Hypothalamus (tissue), 51 donors: ENCODE data around the gene C16orf78.

Experiments used
- DNase-seq, 51 donors: peaks; one replicate each; lab custom pipeline; 2025; lab: John Stamatoyannopoulos, UW

The C16orf78 gene

DNA sequence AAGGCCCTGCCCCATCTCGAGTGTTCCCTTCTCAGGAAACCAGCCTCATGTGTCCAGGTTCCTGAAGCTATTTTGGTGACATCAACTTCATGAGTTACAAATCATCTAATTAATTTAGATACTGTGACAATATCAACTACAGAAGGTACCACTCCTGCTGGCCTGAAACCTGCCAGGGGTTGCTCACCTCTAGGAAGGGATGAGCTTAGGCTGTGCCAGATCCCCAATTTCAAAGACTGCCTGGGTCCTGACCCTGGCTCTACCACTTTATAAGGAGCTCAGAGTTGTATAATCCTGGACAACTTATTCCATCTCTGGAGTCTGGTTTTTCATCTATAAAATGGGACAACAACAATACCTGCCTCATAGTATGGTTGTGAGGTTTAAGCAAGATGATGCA lies 5.2 kb downstream of the C16orf78 start:
- DNase-seq, result no peak

DNA sequence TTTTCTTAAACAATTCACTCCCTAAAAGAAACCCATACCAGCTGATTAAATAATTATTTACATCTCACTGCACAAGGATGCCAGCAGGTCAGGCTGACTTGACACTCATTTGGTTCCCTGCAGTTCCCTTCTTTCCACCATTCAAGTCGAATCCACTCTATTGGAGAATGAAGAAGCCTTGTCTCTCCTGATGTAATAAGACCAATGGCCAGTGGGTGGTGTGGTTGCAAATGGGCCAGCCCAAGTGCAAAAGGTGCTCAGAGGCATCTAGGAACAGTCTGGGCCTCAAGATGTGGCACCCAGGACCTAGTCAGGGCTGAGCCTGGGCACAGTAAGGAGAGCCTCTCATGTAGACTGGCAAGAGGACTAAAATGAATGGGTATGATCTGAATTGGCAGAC lies 9.3 kb downstream of the C16orf78 start:
- no peak for DNase-seq

DNA sequence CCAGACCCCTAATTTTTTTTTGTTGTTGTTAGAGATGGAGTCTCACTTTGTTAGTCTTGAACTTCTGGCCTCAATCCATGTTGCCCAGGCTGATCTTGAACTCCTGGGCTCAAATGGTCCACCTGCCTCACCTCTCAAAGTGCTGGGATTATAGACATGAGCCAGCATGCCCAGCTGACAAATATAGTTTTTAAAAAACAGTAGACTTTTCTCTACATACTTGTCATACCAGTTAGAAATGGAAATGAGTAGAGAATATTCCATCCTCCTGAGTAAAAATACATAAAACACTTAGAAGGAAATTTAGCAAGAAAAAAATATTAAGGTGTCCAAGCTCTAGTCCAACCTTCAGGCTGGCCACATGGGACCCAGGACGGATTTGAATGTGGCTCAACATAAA lies 21.4 kb downstream of the C16orf78 start:
- DNase-seq, result no peak

DNA sequence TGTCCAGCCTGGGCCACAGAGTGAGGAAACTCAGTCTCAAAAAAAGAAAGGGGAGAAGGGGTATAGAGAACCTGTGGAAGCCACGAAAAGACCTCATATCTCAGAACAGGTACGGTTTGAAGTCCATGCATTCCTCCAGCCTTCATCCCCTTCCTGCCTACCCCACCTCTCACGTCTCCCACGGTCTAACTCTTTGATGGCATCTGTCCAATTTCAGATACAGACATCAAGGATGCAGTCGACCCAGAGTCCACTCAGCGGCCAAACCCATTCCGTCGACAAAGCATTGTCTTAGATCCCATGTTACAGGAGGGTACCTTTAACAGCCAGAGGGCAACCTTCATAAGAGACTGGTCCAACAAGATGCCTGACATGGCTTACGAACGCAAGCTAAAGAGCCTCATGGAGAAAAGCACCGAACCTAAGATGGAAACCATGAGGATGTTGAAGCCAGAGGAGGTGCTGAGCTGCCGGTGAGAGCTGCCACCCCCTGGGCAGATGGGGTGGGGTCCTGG lies 22.7 kb downstream of the C16orf78 start:
- no peak for DNase-seq

DNA sequence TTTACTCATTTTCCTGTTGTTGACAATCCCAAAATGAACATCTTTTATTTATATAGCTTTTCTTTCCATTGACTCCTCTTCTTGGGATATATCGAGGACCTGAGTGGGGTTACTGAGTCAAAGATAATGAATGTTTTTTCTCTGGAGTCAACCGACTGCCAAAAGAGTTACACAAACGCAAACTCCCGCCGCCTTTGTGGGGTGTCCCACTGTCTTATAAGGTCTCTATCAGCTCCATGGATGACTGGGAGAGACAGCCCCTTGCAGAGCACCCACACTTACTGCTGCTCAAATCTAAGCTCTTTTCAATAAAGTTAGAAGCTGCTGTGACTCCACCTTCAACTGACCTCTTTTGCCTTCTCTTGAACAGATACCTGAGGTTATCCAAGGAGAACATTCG lies 25.2 kb downstream of the C16orf78 start:
- DNase-seq, result no peak

DNA sequence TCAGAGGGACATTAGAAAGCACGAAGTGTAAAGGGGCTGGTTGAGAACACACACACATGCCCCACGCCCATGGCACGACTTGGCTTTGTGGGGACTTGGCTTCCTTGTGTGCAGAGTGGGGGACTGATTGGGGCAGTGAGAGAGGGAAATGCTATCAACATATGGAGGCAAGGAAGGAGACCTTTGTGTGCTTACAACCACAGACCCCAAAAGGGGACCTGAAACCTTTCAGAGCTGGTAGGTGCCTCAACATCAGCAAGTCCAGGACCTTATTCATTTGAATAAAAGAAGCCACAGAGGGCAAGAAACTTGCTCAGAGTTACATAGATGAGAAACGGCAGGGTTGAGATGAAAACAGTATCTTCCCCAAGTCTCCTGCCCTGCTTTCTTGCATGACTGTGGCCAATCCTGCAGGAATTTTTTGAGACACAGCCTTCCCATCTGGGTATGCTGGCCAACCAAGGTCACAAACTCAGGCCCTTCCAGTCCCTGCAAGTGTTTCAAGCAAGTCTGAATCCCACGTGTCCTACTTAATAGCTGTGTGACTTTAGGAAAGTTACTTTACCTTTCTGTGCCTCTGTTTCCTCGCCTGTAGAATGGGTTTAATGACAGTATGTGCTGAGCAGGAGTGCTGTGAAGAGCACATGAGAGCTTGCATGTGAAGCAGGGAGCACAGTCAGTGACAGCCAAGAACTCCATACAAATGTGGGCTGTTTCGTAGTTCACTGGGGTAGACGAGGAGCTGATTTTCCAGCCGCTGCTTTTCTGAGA lies 26.2 kb downstream of the C16orf78 start:
- DNase-seq, result no peak

DNA sequence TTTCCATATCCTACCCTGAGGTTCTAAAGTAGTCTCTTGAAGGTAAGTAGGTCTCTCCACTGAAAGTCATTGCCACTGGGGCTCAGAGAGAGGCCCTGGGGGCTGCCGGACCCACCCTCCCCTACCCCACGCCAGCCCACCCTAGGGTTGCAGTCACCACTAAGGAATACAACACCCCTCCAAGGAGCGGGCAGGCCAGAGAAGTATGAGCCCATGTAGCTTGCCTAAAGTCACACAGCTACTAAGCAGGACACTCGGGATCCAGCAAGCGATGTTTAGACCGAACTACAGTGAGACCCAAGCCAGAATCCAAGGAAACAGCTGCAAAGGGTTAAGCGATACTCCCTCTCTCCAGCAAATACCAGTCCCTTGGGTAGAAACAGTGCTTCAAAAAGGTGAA lies 27.0 kb downstream of the C16orf78 start:
- no peak for DNase-seq

DNA sequence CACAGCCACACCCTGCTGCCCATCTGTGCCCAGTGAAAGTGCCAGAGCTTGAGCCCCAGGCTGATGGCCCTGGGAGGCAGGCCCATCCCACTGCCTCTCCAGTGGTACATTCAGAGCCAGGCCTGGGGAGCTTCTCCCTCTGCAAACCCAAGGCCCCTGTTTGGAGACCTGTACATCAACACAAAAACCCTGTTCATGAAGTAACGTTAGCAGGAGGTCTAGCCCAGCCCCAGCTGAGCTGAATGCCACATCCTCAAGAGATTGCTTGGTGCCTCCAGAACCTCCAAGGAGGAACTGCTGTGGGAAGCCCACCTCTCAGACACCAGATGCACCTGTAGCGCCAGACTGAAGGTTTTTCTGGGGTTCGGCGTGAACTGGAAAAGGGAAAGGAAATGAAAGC lies 31.5 kb downstream of the C16orf78 start:
- no peak for DNase-seq

DNA sequence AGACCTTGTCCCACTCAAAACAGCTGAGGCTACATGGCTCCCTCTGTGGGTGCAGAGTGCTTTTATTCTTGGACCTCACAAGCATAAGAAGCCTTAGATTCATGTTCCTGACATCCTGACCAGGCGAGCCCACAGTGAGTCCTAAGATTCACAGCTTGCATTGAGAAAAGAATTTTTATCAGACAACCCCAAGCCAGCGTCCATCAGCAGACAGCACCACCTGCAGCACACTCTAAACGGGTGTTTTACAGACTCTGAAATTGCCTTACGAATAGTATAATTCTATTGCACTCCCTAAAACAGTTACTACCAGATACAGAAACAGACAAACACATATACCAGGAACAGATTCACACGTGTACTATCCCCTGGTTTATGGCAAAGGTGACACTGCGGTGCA lies 31.9 kb downstream of the C16orf78 start:
- no peak for DNase-seq

DNA sequence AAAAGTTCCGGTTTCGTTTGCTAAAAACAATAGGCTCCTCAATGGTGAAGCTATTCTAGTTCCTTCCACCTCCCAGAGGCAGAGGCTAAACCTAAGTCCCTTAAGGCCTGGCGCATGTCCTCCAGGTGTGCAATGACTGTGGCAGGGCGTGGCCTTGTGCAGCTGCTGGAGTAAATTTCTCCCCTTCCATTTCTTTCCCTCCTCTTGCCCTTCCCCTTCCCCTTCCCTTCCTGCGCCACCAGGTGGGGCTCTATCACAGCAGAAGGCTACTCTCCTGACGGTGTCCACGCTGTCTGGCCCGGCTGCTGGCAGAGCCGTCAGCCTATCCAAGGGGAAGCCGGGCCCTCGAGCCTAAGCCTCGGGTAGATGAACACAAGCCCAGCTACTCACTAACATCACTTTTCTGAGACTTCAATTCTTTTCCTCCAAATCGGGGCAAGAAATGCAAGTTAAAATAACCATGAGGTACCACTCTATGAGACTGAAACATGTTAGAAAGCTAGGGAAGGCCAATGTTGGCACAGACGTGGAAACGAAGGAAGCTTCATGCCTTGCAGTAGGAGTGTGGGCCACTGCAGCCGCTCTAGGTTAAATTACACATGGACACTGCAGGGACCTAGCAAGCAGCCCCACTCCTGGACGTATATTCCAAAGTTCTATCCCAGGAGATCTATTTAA lies 34.4 kb downstream of the C16orf78 start:
- DNase-seq, result peak in 49 of 51 donors; percentile 7 to 86 (median 58)

DNA sequence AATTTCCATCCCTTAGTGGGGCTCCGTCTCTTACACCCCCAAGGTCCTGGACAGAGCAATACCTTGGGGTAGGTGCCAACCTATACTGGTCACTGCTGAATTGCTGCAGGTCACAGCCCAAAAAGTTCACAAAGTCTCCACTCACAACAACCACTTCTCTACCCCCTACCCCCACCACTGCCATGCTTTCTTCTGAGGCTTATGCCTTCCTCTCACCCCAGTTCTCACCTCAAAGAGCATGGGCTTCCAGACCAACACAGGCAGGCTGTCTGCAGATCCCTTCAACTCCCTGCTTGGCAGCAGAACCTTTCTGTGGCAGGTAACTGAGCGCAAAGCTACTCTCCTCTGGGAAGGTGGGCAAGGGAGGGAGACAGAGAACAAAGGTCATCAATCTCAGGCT lies 35.5 kb downstream of the C16orf78 start:
- no peak for DNase-seq

DNA sequence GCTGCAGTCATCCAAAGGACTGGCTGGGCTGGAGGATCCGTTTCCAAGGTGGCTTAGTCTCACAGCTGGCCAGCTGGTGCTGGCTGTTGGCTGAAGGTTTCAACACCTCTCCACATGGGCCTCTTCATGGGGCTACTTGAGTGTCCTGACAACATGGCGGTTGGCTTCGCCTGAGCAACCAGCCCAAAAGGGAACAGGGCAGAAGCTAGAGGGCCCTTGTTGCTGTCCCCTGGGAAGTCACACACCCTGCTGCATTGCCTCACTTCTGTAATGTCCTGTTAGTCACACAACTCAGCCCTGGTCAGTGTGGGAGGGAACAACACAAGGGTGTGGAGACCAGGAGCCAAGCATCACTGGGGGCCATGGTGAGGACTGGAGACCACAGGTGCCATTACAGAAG lies 36.6 kb downstream of the C16orf78 start:
- DNase-seq, result no peak

DNA sequence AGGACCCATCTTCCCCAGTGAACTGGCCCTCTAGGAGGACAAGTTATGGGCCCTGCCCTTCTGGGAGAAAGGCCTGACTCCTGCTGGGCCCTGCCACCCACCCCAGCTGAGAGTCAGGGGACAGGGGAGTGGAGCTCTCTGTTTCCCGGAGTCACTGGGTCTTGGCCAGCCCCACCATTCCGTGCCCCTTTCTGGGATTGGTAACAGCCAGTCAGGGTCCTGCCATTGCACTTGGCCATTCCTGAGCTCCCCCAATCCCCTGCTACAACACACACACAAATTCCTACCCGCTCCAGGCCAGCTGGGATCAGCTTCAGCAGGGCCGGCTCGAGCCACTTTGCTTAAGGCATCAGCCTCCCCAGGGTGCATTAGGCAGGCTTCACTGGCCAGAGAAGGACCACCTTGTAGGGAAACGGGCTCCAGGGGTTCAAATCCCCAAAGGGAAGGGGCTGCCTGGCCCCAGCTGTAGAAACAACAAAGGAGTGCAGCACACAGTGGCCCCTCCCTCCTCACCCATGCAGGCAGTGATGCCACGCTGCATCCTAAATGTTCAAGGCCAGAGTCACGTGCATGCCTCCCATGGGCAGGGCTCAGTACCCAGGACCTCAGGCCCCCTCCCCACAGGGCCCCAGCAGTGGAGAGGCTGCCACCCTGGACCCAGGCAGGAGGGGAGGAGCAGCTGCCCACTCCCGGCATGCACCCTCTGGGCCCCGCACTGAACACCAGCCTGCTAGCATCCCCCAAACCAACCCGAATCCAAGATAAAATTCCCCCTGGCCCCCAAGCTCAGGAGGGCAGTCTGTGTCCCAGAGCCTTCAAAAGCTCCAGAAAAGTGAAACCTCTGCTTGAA lies 37.7 kb downstream of the C16orf78 start:
- no peak for DNase-seq

DNA sequence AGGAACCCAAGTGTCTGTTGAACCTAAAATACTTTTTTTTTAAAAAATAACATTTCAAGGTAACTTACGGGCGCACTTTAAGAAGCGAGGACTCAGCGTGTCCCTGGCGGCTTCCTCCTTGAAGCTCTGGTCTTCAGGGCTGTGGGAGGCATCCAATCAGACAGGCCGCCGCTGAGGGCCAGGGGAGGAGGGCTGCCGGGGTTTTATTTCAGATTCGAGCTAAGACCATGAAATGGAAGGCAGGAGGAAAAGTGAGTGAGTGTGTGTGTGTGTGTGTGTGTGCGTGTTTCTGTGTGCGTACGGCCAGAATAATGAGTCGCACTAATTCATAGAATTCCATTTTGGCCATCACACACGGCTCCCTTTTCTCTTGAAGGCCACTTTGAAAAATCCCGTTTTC lies 41.1 kb downstream of the C16orf78 start:
- DNase-seq, result no peak

DNA sequence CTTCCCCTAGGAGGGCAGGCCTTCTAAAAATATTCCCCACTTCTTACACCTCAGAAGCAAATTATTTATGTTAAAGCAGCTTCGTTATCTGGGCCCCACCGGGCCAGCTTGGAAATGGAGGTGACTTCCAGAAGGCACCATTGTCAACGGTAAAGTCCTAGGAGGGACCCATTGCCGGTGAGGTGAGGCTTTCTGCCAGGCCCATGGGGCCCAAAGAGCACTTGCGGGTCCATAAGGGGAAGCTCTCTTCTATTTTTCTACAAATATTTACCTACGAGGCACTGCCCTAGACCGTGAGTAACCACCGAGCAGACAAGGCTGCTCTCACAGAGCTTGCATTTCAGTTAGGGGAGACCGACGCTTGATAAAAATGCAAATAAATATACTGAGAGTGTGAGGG lies 41.5 kb downstream of the C16orf78 start:
- no peak for DNase-seq

DNA sequence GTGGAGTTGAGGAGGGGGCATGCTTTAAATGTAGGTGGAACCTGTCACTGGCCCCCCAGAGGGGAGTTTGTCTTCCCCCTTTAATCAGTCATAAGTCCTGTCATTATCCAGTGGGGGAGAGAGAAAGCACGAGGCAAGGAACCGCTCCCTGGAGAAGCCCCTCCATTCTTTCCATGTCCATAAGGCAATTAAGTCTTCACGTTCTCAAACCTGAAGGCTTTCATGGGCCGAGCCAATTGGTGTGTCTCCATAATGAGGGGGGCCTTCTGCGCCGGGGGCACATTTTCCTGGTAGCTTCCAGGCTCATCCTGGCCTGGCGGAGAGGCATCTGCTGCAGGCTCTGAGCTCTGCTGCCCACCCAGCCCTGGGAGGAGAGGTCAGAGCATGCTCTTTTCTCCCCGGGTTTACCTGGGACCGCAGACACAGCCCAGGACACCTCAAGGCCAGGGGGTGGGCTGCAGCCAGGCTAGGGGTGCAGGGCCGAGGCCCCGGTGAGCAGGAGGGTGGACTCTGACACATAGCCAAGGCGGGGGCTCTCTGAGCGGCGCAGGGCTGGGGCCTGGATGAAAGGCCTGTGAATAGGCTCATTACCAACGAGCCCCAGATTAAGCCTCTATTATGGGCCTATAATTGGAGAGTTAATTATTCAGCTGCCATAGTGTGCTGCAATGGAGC lies 42.5 kb downstream of the C16orf78 start:
- DNase-seq, result no peak

DNA sequence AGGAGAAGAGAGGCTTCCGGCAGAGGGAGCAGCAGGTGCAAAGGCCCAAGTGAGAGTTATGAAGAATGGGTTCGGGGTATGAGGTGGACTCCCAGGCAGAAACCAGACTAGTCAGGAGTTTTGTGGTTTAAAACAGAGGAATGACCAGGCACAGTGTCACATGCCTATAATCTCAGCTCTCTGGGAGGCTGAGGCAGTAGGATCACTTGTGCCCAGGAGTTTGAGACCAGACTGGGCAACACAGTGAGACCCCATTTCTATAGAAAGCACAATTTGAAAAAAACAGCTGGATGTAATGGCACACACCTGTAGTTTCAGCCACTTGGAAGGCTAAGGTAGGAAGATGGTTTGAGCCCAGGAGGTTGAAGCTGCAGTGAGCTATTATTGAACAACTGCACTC lies 43.8 kb downstream of the C16orf78 start:
- no peak for DNase-seq

DNA sequence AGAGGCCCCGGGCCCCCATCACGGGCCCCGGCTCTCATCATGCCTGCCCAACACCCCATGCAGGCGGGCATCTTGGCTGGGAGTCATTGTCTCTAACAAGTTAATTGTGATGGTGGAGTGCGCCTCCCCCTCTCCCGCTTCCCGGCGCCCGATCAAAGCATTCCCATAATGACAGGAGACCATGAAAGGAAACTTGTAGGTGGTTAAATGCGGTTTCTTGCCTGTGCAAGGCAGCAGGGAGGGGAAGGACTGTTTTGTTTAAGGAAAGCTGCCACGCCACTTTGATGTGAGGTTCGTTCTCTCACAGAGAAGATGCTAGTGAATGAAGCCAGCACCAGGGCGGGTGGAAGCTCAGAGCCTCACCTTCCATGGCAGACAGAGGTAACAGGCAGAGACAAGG lies 45.4 kb downstream of the C16orf78 start:
- DNase-seq, result peak in 2 of 51 donors; percentile 6 to 11

DNA sequence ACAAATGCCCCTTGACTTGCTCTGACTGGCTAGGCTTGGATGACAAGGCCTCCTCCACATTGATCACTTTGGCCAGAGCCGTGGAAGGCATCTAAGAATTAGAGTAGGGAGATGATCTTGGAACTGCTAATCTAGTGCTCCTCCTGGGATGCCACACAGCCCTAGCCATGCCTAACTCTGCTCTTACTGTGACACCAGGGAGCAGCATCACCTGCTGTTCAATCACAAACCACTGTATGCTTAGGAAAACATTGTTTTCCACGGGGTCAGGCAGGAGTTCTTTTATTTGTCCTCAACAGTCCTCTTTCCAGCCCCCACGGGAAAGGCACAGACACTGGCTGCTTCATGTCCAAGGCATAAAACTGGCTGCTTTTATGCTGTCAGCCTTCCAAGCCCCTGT lies 46.3 kb downstream of the C16orf78 start:
- DNase-seq, result no peak

DNA sequence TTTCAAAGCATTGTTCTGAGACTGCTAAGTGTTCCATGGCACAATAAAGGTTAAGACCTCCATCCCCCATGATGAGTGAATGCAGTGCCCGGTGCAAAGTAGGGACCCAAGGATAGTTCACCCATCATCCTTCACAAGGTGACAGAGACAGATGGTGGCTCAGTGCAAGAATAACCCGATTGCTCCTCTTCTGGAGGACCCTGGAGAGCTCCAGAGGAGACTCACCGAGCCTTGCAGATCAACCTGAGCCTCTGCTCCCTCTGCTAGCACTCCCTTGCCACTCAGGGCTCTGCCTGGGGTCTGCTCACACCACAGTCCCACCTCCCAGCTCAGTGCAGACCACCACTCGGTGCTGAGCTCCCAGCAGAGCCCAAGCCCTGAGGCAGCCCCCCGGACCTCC lies 49.3 kb downstream of the C16orf78 start:
- DNase-seq, result no peak

DNA sequence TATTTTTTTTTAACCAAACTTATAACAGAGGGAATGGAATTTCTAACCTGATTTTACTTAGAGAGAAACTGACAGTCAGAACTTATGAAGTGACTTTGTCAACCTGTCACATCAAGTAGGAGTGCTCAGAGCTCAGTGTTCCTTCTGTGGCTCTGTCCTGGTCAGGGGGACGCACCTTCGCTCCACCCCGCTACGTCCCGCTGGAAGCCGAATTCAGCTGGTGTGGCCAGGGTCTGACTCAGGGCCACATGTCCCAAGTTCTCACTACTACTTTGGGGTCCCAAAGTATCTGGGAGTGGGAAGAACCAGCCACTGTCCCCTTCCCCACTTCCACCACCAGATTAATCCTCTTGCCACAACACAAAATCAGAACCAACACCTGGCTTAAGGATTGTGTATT lies 51.4 kb downstream of the C16orf78 start:
- no peak for DNase-seq
